ENCODE data around the gene GSTO2.

GSTO2 gene

DNA sequence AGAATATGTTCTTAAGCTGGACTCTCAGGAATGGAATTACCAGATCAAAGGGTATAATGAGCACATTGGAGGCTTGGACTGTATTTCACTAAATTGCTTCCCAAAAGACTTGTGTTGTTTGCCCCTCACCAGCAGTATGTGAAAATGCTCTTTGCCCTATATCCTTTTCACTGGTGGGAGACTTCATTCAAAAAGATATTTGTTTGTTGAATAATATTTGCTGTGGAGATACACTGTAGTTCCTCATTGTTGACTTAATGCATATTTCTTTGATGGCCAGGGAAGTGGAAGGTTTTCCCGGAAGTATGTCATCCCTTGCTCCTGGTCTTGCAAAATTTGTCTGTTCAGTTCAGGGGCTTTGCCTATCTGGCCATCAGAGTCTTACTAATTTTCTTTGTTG is 19.4 kb downstream of the GSTO2 start:
- DNase-seq, result no peak

DNA sequence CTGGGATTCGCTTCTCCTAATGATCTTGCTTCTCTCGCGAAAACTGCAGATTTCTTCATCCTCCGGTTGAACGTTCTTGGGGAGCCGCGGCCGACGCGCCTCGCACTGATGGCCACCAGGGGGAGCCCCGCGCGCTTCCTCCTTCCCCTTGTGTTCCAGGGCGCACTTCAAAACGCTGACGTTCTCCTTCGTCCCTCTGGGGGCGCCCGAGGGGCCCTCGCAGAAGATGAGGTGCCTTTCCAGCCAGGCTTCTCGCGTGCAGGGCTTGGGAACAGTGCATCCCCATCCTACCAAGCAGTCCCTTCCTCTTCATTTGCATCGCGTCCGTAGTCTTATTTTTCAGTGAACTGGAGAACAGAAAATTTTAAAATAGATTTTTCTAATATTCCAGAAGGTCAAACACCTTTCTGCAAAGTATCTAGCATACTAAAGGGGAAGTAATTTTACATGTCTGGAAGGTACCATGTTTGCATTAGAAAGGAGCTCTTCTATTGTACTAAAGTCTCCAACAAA is 22.5 kb downstream of the GSTO2 start:
- DNase-seq, result peak; percentile 60

DNA sequence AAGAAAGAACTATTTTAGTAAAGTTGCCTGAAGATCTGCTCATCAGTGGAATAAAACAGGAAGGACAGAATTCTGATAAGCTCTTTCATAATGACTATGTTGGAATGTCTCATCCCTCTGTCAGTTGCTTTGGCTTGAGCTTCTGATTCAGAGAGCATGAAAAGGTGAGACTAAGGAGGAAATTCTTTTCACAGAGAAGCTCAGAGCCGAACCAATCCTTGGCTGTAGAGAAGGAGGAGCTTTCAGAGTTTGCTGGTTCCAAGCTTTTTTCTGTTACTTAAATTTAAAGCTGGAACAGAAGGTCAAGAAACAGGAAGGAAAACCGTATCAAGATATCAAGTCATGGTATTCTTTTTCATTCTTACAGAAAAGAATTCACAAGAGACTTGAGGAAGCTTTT is 24.0 kb downstream of the GSTO2 start:
- no peak for DNase-seq

DNA sequence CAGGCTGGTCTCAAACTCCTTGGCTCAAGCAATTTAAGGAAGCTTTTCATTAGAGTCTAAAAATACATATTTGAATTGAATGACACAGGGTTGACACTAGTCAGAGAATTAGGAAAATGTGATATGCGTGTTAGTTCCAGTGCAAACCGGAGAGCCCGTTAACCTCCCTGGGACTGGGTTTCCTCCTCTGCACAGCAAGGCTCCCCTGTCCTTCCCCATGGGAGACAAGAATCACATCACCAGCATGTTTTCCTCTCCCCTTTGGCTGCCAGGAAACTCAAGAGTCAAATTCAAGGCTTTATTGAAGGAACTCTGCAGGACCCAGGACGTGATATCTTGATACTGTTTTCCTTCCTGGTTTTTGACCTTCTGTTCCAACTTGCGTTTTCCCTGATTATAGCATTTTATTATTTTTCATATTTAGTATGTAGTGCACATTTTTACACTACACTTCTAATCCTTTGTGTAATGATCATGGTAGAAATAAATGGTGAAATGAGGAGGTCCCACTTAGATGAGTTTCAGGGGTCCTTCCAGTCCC is 24.9 kb downstream of the GSTO2 start:
- DNase-seq, result no peak

DNA sequence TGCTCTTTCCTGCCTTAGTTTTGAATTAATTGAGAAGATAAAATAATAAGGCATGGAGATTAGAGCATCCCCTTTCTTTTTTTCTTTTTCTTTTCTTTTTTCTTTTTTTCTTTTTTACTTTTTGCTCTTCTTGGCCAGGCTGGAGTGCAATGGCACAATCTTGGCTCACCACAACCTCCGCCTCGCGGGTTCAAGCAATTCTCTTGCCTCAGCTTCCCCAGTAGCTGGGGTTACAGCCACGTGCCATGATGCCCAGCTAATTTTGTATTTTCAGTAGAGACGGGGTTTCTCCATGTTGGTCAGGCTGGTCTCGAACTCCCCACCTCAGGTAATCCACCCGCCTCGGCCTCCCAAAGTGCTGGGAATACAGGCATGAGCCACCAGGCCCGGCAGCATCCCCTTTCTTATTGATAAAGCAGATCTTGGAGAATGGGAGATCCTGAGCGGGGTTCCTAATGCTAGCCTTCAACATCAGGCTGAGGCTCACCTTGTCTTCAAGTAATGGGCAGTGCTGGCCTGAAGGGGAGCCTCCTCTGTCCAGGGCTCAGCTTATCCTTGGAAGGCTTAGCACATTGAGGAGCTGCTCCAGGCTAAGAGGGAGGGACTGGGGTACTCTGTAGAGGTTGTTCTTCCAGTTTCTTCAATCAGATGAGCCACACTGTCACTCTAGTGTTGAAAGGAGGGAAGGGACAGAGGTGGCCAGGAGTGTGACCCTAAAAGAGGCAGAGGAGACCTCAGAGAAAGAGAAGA is 27.9 kb downstream of the GSTO2 start:
- no peak for DNase-seq

DNA sequence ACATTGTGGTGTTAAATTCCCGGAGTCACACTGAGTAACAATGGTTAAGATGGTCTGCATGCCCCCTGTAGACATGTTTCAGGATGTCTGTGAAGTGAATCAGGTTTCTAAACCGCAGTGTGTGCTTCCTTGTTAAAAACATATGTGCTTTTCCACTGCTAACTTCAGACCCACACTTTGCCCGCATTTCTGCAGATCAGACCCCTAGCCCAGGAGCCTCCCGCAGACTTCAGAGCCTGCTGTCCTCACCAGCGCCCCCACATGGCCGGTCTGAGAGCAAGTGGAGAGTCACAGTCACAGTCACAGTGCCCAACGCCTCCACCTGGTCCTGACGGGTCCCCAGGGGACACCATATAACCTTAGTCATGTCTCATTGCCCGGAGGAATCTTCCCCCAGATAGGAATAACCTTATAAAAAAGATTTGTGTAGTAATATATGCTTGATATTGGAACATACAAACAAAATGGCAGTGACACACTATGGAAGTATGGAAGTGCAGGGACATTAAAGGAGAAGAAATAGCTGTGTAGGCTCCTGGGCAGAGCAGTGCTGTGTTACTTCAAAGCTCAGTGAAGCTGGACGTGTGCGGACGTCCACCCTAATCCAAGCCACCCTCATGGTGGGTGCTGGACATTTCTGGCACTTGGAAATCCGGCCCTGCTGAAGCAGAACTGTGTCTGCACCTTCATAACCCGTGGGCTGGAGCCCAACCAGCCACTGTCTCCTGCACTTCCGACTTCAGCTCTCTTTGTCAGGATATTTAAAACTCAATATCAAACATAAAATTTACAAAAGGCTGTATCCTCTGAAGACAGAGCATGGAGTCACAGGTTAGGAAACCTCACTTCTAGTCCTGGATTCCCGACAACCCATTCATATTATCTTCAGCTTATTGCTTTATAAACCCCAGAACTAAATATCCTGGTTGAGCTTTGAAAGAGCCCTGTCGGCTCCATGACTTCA is 29.0 kb downstream of the GSTO2 start:
- DNase-seq, result no peak

DNA sequence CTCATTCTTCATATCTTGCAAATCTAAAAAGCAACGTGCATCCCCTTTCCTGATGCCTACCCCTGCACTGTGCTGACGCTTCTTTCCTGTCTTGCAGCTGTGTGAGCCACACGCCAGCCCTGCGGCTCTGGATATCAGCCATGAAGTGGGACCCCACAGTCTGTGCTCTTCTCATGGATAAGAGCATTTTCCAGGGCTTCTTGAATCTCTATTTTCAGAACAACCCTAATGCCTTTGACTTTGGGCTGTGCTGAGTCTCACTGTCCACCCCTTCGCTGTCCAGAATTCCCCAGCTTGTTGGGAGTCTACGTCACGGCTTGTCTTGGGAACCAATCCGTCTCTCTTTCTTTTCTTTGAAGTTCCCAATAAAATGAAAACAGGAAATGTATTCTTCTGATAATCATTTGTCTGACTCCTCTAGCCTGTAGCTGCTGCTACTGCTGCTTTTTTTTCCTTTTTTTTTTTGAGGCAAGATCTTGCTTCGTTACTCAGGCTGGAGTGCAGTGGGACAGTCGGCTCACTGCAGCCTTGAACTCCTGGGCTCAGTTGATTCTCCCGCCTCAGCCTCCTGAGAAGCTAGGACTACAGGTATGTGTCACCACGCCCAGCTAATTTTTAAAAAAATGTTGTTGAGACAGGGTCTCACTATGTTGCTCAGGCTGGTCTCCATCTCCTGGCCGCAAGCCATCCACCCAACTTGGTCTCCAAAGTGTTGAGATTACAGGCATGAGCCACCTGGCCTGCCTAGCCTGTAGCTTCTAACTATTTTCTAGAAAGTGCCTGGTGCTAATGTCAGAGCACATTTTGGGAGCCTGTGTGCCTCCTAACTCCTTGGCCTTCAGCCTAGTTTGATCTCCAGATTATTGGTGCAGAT is 30.3 kb downstream of the GSTO2 start:
- no peak for DNase-seq

DNA sequence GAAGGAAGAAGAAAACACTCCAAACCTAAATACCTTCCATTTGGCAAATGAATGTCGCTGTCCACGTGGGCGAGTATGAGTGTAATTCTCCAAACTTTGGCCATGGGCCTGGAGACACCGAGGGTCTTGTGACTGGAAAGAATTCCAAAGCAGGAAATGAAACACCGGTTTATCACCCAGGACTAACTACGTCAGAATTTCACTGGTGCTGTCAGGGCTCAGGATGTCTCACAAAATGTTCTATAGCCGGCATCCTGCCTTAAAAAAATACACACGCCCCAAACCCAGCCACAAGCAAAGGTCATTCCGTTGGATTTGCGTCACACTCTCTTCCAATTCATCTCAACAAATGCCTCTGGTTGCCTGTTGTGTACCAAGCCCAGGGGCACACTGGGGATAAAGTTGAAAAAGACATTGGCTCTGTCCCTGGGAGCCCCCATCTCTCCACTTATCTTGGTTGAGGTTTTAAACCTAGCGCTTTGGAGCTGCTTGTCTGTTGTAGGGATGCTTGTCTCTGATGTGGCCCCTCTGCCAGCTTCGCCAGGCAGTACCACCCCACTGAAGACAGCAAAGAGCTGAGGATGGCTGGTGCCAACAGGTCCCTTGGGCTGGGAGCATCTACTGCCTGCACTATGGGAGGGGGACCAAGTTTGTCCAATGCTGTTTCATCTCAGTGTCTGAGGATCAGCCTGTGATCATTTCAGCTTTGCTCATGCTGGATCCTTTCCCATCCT is 31.2 kb downstream of the GSTO2 start:
- no peak for DNase-seq

DNA sequence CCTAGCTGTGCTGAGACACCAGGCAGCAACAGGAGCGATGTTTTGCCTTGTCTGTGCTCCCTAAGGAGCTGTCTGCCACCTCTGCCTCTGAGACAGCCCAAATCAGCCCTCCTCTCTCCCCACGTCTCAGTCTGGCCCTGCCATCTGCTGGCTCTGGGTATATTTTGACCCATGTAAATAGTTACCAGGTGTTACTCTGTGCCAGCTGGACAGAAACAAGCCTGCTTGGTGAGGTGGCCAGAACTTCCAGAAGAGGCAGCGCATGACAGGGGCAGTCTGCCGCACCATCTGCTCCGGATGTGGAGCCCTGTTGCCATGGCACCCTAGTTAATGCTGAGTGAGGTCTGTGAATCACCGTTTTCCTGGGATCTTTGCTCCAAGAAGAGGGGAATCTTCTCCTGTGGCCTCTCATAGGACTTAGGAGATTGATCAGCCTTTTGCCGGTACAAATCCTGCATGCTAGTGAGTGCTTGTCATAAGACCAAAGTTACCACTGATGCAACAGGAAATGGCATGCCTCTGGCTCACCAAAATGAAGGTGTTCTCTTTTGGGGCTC is 31.8 kb downstream of the GSTO2 start:
- peak; percentile 76 for DNase-seq

DNA sequence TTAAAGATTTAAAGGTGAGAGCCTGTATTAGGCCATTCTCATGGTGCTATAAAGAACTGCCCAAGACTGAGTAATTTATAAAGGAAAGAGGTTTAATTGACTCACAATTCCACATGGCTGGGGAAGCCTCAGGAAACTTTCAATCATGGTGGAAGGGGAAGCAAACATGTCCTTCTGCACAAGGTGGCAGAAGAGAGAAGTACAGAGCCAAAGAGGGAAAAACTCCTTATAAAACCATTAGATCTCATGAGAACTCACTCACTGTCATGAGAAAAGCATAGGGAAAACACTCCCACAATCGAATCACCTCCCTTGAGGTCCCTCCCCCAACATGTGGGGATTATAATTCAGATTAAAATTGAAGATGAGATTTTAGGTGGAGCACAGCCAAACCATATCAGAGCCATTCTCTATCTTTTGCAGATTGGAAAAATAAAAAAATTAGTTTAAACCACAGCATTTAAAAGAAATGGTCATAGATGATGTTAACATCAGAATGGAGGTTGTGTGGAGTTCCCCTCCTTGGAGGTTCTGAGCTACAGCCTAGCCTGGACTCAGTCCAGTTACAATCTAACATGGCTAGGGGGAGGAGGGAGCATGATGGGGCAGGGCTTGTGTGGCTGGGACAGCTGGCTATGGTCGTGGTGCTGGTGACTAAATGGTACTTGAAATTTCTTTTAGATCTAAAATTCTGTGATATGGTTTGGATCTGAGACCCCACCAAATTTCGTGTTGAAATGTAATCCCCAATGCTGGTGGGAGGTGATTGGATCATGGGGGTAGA is 33.1 kb downstream of the GSTO2 start:
- no peak for DNase-seq

DNA sequence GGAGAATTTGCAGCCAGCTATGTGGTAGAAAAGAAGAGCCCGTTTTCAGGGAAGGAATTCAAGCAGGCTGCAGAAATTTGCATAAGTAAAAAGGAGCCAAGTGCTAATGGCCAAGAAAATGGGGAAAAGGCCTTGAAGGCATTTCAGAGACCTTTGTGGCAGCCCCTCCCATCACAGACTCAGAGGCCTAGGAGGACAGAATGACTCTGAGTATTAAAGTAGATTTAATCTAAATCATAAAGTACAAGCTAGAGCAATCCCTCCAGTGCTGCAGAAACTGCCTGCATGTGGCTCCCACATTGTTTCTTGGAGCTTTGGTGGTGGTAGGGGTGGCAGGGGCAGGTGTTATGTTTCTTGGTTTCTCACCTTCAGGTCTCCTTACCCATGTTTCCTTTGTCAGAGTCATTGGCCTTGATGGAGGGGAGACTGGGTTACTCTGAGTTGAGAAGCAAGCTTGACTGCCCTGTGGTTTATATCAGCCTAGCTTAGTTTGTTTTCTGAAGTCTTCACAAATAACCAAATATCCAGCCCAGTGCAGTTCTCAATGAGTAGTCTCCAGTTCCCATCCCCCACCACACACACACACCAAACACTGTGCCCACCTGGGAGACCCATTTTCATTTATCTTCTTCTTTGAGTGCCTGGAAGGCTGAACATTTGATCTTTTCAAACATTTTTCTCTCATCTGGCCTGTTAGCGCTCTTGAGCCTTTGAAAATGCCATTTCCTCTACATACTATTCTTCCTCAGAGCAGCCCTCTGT is 34.8 kb downstream of the GSTO2 start:
- no peak for DNase-seq

DNA sequence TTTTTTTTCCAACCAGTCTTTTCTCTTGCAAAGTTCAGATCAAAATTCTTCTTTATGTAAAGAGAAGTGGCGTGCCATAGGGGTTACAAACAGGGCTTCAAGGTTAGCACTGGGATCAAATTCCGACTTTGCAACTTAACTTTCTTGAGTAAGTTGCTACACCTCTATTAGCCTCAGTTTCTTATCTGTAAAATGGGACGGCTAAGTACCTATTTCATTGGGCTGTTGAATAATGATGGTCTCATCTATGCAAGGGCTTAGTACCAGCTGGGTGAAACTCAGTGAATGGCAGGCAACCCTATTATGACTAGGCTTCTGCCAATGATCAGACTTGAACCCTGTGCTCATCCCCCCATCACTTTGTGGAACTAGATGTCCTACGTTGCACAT is 35.4 kb downstream of the GSTO2 start:
- DNase-seq, result no peak

DNA sequence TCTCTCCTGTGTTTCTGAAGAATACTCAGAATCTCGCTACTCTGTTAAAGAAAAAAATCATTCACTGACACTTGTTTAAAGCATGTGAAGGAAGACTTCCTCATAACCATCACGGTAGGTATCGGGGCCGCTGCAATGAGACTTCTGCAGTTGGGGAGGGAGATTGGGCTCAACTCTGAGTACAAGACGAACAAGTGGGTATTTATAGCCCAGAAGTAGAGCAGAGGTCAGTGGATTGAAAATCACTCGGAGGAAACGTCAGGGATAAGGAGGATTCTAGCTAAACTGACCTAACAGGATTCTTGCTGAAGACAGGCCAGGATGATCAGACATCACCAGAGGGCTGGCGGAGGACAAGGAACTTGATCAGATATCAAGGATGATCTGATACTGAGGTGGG is 35.9 kb downstream of the GSTO2 start:
- DNase-seq, result no peak

DNA sequence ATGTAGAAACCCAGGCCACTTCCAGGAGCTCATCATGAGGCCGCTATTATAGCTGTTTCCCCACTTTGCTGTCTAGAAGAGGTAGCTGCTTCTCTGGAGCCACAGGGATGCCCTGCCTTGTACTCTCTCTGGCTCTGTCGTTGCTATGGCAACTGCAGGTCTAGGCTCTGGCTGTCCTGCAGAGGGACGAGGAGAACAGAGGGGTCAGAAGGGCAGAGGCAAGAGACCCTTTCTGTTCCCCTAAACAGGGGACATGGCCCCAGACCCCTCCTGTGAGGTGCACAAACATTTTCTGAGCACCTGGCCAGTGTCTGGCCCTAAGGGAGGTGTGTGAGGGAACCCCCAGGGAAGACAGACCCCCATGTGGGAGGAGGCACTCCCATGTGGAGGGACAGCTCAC is 37.9 kb downstream of the GSTO2 start:
- no peak for DNase-seq

DNA sequence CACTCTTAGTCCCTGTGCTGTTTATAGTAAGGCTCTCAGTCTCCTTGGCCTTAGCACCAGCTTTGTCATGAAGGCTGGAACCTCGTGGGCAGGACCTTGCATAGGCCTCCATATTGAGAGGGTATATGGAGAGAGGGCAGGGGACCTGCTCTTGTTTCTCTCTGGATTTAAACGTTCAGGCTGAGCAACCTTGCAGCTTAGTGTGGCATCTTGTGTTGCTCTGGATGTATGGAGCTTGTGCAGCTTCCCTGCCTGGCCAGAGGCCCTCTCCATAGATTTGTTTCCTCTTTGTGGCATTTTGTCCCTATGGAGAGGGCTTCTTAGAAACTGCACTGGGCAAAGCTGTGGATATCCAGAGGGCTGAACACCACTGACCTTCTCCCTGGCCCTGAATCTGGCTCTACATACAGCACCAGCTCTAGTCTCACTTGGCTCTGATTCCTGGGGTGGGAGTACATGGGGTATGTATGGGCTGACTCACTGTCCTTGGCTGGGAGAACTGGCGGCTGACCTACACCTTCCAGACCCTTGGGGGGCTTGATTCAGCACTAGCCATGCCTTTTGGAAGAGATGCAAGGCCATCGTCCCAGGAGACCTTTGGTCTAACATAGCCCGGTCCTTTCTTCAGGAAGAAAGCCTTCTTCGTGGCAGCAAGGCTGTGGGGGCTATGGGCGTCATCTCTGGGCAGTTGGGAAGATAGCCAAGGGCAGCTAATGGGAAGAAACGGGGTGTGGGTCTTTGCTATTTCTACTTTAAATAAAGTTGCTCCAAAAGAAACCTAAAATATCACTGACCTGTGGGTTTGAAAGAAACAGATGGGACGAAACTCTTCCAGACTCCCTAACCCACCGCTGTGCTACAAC is 38.8 kb downstream of the GSTO2 start:
- no peak for DNase-seq

DNA sequence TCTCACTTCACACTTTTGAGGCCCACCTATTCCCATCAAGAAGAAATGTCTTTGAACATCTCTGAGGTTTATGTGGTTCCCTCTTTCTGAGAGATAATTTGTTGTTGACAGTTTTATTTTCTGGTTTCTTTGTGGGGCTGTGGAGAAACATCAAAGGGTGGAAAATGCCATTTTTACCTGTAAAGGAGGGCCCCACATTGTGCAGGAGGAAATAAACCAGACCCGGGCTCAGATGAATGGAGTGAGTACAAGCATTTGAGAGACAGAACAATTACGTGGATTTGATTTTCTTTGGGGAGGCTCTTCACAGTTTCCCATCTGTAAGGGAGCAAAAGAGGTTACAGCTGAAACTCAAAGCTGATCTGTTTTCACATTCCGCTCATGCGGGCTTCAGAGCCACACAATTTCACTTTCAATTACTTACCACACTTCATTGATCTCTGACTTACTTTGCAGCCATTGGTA is 39.5 kb downstream of the GSTO2 start:
- DNase-seq, result no peak

DNA sequence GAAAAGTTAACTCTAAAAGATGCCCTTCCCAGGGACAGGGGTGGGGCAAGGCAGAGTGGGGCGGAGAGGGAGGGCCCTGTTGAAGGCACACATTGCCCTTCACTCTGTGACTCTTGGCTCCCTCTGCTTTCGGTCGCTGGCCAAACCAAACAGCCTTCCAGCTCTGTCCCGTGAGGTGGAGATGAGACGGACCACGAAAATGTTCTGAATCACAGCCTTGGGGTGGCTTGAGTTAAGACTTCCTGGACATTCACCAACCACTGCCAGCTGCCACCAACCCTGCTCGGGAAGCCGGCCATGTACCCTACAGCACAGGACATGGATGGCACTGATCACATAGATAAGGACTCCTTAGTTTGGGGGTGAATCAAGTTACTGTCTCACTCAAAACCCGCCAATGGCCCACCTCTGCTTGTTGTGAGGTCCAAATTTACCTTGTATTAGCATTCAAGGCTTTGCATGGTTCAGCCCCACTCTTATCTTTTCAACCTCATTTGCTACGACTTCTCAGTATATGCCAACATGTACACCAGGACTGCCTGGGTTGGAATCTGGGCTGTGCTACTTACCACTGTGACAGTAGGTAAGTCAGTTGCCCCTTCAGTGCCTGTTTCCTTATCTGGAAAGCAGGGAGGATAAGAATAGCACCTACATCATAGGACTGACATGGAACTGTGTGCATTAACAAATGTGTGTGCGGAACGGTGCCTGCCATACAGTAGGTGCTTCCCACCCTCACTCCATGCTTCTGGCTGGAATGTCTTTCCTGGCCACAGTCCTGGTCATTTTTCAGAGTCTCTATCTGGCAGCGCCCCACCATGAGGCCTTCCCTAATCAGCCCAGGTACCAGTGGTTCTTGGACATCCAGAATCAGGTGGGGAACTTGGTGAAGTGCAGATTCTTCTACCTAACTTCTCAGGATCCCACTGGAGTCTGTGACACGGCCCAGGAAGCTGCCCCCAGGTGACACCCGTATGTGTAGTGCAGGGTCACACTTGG is 41.3 kb downstream of the GSTO2 start:
- DNase-seq, result no peak

All from NCI-H1105 treated with DMSO at 0.1 percent for 48 hours (cell line).